NCI-H146 (cell line): Measurements from ENCODE around the gene SNX1.

Experiments
- DNase-seq: peaks from one replicate; lab custom pipeline; 2025; lab: John Stamatoyannopoulos, UW

SNX1 gene

GRCh38 chr15:64146885-64147681 is 51.3 kb downstream of the SNX1 start:
- DNase-seq: no peak

- no peak for DNase-seq
Measured at GRCh38 chr15:64148168-64148567, 52.4 kb downstream of the SNX1 start.

GRCh38 chr15:64148581-64148980 is 52.8 kb downstream of the SNX1 start:
- DNase-seq: no peak

GRCh38 chr15:64149424-64149823 is 53.6 kb downstream of the SNX1 start:
- DNase-seq: peak; percentile 12

- DNase-seq: no peak
Measured at GRCh38 chr15:64149893-64150578, 54.3 kb downstream of the SNX1 start.

GRCh38 chr15:64151727-64152506 is 56.1 kb downstream of the SNX1 start, which contains the start of gene SNX22:
TSS of gene SNX22 (plus strand) at chr15:64151731. CDS start at chr15:64151776, 45 bp downstream.
- DNase-seq: peak; percentile 66

GRCh38 chr15:64152507-64153387 is 57.0 kb downstream of the SNX1 start:
- DNase-seq: peak; percentile 51

- peak; percentile 75 for DNase-seq
Measured at GRCh38 chr15:64153480-64154367, 57.9 kb downstream of the SNX1 start.

- DNase-seq: no peak
Measured at GRCh38 chr15:64155802-64156651, 60.2 kb downstream of the SNX1 start.

- DNase-seq: no peak
Measured at GRCh38 chr15:64156652-64157331, 61.0 kb downstream of the SNX1 start.

GRCh38 chr15:64157599-64158125 is 61.9 kb downstream of the SNX1 start:
- DNase-seq: no peak

GRCh38 chr15:64158363-64159134 is 62.8 kb downstream of the SNX1 start:
- no peak for DNase-seq

- DNase-seq: no peak
Measured at GRCh38 chr15:64161688-64162477, 66.1 kb downstream of the SNX1 start.

GRCh38 chr15:64162478-64162868 is 66.7 kb downstream of the SNX1 start:
- DNase-seq: peak; percentile 47

- peak; percentile 94 for DNase-seq
Measured at GRCh38 chr15:64162869-64163658, 67.3 kb downstream of the SNX1 start, which contains the start of gene PPIB. TSS of gene PPIB (minus strand) at chr15:64163022. CDS start at chr15:64162986, 36 bp downstream.
